CD14-positive monocyte (primary cell): ENCODE data around the gene ATP2A1. TPM values are rescaled to one million over a fixed set of nuclear protein-coding genes. Genes with fewer than 3 reads are reported as not detected.
"Not testable (repeated sequence)": the region's sequence is repeated elsewhere in the genome, so short reads cannot be mapped to it uniquely, and the experiment has no call there.

Experiments
- DNase-seq, 3 donors: peaks; one replicate each; pipeline ENCODE4 v3.0.0-alpha.2; 2011 to 2022
- H2AFZ ChIP-seq: 2 replicates; pipeline ENCODE4 v1.6.0; 2012; ENCODE audit warnings: mild to moderate bottlenecking, low read depth, low read length, inconsistent platforms; ENCODE audit not compliant: insufficient read depth, poor library complexity, severe bottlenecking
- H3K27ac ChIP-seq, 2 donors: 1 replicate in 1 of 2; 2 replicates in 1 of 2; pipeline ENCODE4 v1.5.1; 2012 to 2013; ENCODE audit warnings: low read length in 2 of 2, control low read depth in 1 of 2, inconsistent platforms in 1 of 2, low read depth in 1 of 2, mild to moderate bottlenecking in 1 of 2
- H3K27me3 ChIP-seq, 2 donors: one replicate each; pipeline versions ENCODE4 v1.6.0 to v1.6.1; 2011 to 2013; ENCODE audit warnings: low read length in 2 of 2; ENCODE audit not compliant: control insufficient read depth in 2 of 2, insufficient read depth in 2 of 2
- H3K36me3 ChIP-seq, 2 donors: replicated peaks in 1 of 2; 1 replicate in 1 of 2; 2 replicates in 1 of 2; pipeline versions ENCODE4 v1.5.1 to v1.6.1; 2012 to 2013; ENCODE audit warnings: low read length in 2 of 2, control low read depth in 1 of 2, inconsistent platforms in 1 of 2, mild to moderate bottlenecking in 1 of 2; ENCODE audit not compliant: insufficient read depth in 2 of 2, control insufficient read depth in 1 of 2
- H3K4me1 ChIP-seq, 2 donors: 1 replicate in 1 of 2; 2 replicates in 1 of 2; pipeline versions ENCODE4 v1.5.1 to v1.6.1; 2012 to 2013; ENCODE audit warnings: low read length in 2 of 2, control low read depth in 1 of 2, inconsistent platforms in 1 of 2, mild to moderate bottlenecking in 1 of 2, moderate library complexity in 1 of 2; ENCODE audit not compliant: insufficient read depth in 2 of 2, control insufficient read depth in 1 of 2
- H3K4me2 ChIP-seq: replicated peaks from 2 replicates; pipeline ENCODE3; 2012; ENCODE audit warnings: low read length, moderate library complexity, mild to moderate bottlenecking; ENCODE audit not compliant: poor library complexity, severe bottlenecking; ENCODE audit errors: extremely low read depth
- H3K4me3 ChIP-seq, 3 experiments: fragments of 200-600 bp in 1 of 3; sonication (generic) in 1 of 3; replicated peaks in 1 of 3; 1 replicate in 2 of 3; 2 replicates in 1 of 3; pipeline ENCODE4 v1.5.1; 2011 to 2013; ENCODE audit warnings: low read length in 3 of 3, mild to moderate bottlenecking in 3 of 3, control low read depth in 2 of 3, low read depth in 2 of 3, inconsistent platforms in 1 of 3, moderate library complexity in 1 of 3
- H3K79me2 ChIP-seq: 2 replicates; pipeline ENCODE4 v1.6.0; 2012; ENCODE audit warnings: mild to moderate bottlenecking, control low read depth, inconsistent platforms, low read length, moderate library complexity; ENCODE audit not compliant: insufficient read depth
- H3K9ac ChIP-seq: 2 replicates; pipeline ENCODE4 v1.6.0; 2017; ENCODE audit warnings: low read length, mild to moderate bottlenecking; ENCODE audit not compliant: insufficient read depth, poor library complexity, severe bottlenecking
- H3K9me3 ChIP-seq, 2 donors: replicated peaks in 1 of 2; 1 replicate in 1 of 2; 2 replicates in 1 of 2; pipeline versions ENCODE4 v1.5.1 to v1.6.1; 2012 to 2013; ENCODE audit warnings: low read length in 2 of 2, control low read depth in 1 of 2; ENCODE audit not compliant: control insufficient read depth in 1 of 2, insufficient read depth in 1 of 2
- H4K20me1 ChIP-seq: 2 replicates; pipeline ENCODE4 v1.6.0; 2012; ENCODE audit warnings: mild to moderate bottlenecking, low read length, control low read depth, moderate library complexity; ENCODE audit not compliant: insufficient read depth
- H3K27ac Mint-ChIP-seq, 7 donors: one replicate each; pipeline ENCODE4 v1.8.0; 2020; ENCODE audit warnings: mild to moderate bottlenecking in 7 of 7, mixed read lengths in 7 of 7, moderate library complexity in 6 of 7, inconsistent platforms in 2 of 7
- H3K27me3 Mint-ChIP-seq, 3 donors: one replicate each; pipeline ENCODE4 v1.8.0; 2021 to 2022; ENCODE audit warnings: low read depth in 3 of 3, mild to moderate bottlenecking in 3 of 3, mixed read lengths in 3 of 3, moderate library complexity in 3 of 3, inconsistent platforms in 1 of 3
- H3K36me3 Mint-ChIP-seq, 2 donors: one replicate each; pipeline ENCODE4 v1.8.0; 2020; ENCODE audit warnings: mixed read lengths in 2 of 2, inconsistent platforms in 1 of 2, mild to moderate bottlenecking in 1 of 2
- H3K4me1 Mint-ChIP-seq: one replicate; pipeline ENCODE4 v1.8.0; 2020; ENCODE audit warnings: mild to moderate bottlenecking, mixed read lengths
- H3K4me3 Mint-ChIP-seq, 2 donors: one replicate each; pipeline ENCODE4 v1.8.0; 2020; ENCODE audit warnings: mild to moderate bottlenecking in 2 of 2, mixed read lengths in 2 of 2, moderate library complexity in 1 of 2
- H3K9me3 Mint-ChIP-seq, 7 donors: one replicate each; pipeline ENCODE4 v1.8.0; 2020 to 2022; ENCODE audit warnings: mixed read lengths in 7 of 7, mild to moderate bottlenecking in 6 of 7, moderate library complexity in 6 of 7, inconsistent platforms in 2 of 7
- CTCF ChIP-seq: fragments of 200-600 bp; IDR thresholded peaks from one replicate; pipeline ENCODE4 v1.8.0; 2022; ENCODE audit warnings: antibody characterized with exemption, mild to moderate bottlenecking
- WGBS: methylation state at CpG from one replicate; pipeline ENCODE4 v1.1.5; 2013; ENCODE audit warnings: missing lambda C conversion rate; ENCODE audit not compliant: insufficient coverage; 5-methylcytosine and 5-hydroxymethylcytosine counted together
- intact Hi-C, 2 donors: fragments of 100-400 bp; cut with micrococcal nuclease; formaldehyde crosslinking; loops; one replicate each; pipeline versions ENCODE4 v1.15.0 to v1.15.1; 2023
- polyA plus RNA-seq, 3 donors: library from polyadenylated mRNA; depleted of rRNA in 1 of 3; unstranded in 2 of 3; stranded (reverse) in 1 of 3; fragments of 300-500 nt in 2 of 3; fragments of >200 nt in 1 of 3; fragmentation: Illumina TruSeq in 2 of 3; gene quantifications; 1 replicate in 2 of 3; 2 replicates in 1 of 3; pipeline ENCODE4 v1.2.3, GENCODE V29; 2012 to 2021

ATP2A1 gene
- polyA plus RNA-seq, 3 donors, result 0.57 TPM; not detected in 2

GRCh38 chr16:28938721-28939120, 60.4 kb downstream of the ATP2A1 start:
- Mint-ChIP-seq H3K27me3 (peaks cover 0 to 5% (median 1%) of the 10 kb centered on the region in 3 donors), H3K4me1 (peaks cover 18% of the 10 kb centered on the region), H3K4me3 (no peak overlapping the region), H3K27ac (peak overlapping the region in 1 of 7 donors; percentile 55), H3K36me3 (no peaks in the 10 kb centered on the region), H3K9me3 (peaks cover 0 to 5% (median 0%) of the 10 kb centered on the region in 7 donors)
- intact Hi-C loops, result no loop called here
- TF ChIP-seq CTCF, result no peak
- H3K36me3 ChIP-seq, result no peaks in the 10 kb centered on the region
- no peaks in the 10 kb centered on the region for H3K79me2 ChIP-seq
- DNase-seq, result no peak
- peaks cover 15 to 18% of the 10 kb centered on the region in 2 donors for H3K4me1 ChIP-seq
- H2AFZ ChIP-seq, result no peak overlapping the region
- H3K27ac ChIP-seq, result no peak overlapping the region
- WGBS, result 100% methylated on average over 3 of the region's 7 CpGs
- no peaks in the 10 kb centered on the region for H3K9me3 ChIP-seq
- no peak overlapping the region for H3K4me3 ChIP-seq
- no peak overlapping the region for H3K9ac ChIP-seq
- no peak overlapping the region for H3K4me2 ChIP-seq
- no peaks in the 10 kb centered on the region for H4K20me1 ChIP-seq
- no peaks in the 10 kb centered on the region for H3K27me3 ChIP-seq

DNA sequence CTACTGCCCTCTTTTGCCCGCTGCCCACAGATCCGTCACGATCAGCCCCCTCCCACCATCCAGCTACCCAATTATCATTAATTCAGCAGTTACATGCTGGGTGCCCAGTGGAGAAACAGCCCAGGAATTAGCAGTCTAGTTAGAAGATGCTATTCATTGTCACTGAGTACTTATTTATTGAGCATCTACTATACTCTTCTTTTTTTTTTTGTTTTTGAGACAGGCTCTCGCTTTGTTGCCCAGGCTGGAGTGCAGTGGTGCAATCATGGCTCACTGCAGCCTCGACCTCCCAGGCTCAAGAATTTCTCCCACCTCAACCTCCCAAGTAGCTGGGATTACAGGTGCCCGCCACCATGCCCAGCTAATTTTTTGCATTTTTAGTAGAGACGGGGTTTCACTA, 61.5 kb downstream of the ATP2A1 start:
- H3K4me1 ChIP-seq, result peaks cover 15 to 18% of the 10 kb centered on the region in 2 donors
- WGBS, result 98% methylated on average over 5 of the region's 7 CpGs
- H3K9me3 ChIP-seq, H3K4me2 ChIP-seq, H3K27ac ChIP-seq, H4K20me1 ChIP-seq, H3K27ac Mint-ChIP-seq, H2AFZ ChIP-seq, H3K36me3 Mint-ChIP-seq, H3K36me3 ChIP-seq, H3K79me2 ChIP-seq, H3K4me3 Mint-ChIP-seq, H3K9ac ChIP-seq, intact Hi-C loops, H3K27me3 Mint-ChIP-seq, H3K4me3 ChIP-seq, H3K27me3 ChIP-seq, DNase-seq, H3K9me3 Mint-ChIP-seq: not testable (repeated sequence)
- H3K4me1 Mint-ChIP-seq, result peaks cover 18% of the 10 kb centered on the region
